ENCODE measurements around the gene FRS2. TPM values are rescaled to one million over a fixed set of nuclear protein-coding genes. Genes with fewer than 3 reads are reported as not detected.

FRS2 gene, protein sequence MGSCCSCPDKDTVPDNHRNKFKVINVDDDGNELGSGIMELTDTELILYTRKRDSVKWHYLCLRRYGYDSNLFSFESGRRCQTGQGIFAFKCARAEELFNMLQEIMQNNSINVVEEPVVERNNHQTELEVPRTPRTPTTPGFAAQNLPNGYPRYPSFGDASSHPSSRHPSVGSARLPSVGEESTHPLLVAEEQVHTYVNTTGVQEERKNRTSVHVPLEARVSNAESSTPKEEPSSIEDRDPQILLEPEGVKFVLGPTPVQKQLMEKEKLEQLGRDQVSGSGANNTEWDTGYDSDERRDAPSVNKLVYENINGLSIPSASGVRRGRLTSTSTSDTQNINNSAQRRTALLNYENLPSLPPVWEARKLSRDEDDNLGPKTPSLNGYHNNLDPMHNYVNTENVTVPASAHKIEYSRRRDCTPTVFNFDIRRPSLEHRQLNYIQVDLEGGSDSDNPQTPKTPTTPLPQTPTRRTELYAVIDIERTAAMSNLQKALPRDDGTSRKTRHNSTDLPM
- total RNA-seq (2012; rRNA removed) = 58.3 and 65.8 TPM in 2 replicates
- polyA plus RNA-seq (2012; rRNA removed) = 12.4 and 13.0 TPM in 2 replicates
- polyA plus RNA-seq (2012; cell fraction: cytosol; rRNA removed) = 2.9 and 5.7 TPM in 2 replicates
- polyA plus RNA-seq (2012; cell fraction: nucleus; rRNA removed; ENCODE audit: low replicate concordance) = 4.4 and 27.1 TPM in 2 replicates
- percentile 95 among the genes with signal in this experiment for Bru-seq, nascent RNA
- percentile 92 among the genes with signal in this experiment for BruChase-seq, experiment 1, labeled RNA remaining after a 6-hour chase
- BruChase-seq, experiment 2, labeled RNA remaining after a 2-hour chase = percentile 95 among the genes with signal in this experiment
- long read RNA-seq, partial matches to known transcripts = 0 of 4 reads
- long read RNA-seq, other reads (novel, unspliced or antisense) = 3 of 4 reads

DNA sequence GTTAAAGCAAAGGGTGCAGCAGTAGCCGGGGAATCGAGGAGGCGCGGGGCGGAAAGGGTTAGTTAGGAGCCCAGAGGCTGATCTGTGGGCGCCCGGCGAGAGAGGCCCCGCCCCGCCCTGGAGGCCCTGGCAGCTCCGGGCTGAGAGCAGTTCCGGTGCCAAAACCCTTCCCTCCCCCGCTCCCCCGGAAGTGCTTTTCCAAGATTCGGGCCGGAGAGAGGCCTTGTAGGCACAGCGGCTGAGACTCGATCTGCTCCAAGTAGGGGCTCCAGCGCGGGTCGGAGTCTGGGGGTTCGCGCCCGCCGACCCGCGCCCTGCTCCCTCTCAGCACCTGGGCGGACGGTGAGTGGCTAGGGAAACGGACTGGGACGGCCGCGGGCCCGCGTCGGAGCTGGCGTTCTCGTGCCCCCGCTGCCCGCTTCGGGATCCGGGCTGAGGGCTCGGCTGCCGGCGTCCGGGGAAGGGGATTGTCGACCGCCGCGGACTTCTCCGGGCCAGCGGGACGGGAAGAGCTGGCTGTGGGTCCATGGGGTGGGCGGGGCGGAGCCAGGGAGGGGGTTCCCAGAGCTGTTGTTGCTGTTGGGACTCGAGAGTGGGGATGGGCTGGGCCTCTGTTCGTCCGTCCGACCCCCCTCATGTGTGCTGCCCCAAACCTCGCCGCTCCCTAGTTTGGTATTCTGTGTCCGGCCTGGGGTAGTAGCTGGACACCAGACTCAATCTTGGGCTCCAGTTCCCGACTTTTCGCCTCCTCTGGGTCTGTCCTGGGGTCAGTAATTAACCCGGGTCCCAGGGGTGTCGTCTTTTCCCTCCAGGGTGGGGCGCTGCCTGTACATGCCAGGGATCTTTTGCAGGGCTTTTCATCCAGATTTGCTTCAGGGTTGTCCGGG is at the start of gene FRS2:
FRS2 (plus strand) TSS at position 200 of the 887 bp plus-strand sequence. CDS start 98,643 bp downstream, outside the sequence.
- peak within 1 kb of the TSS; percentile 87 for H3K4me3 ChIP-seq (ENCODE audit: insufficient read depth, low read depth, low read length)
- WGBS, 2 experiments (ENCODE audit: extremely low coverage in 2 of 2, insufficient read length in 1 of 2) = 1% methylated on average over 45 of the region's 68 CpGs; no CpG with 5 or more reads in 1 of the 2 experiments
- H2AK9ac ChIP-seq (replicated peaks; ENCODE audit: low read depth, low read length, poor library complexity) = peak within 1 kb of the TSS; percentile 98
- H4K8ac ChIP-seq (ENCODE audit: low read depth in 2 of 2, low read length in 2 of 2) = peak within 1 kb of the TSS; percentile 99 to 100
- peak within 1 kb of the TSS; percentile 94 for H3K14ac ChIP-seq (replicated peaks; ENCODE audit: low read depth, low read length)
- CTCF ChIA-PET = interaction anchor here (0.6 to 1.4 kb wide), 4 partner anchors 82 to 101 kb away, joined by 3 to 5 read pairs (median 4); no protein-coding TSS in a partner anchor
- peak within 1 kb of the TSS; percentile 70; the same call in 1 of the 2 replicates for H3K56ac ChIP-seq (ENCODE audit: extremely low read depth, insufficient read depth, low read length)
- H3K9me3 ChIP-seq (ENCODE audit: control insufficient read depth, insufficient read depth, low read length) = no peaks in the 10 kb centered on the region
- peak within 1 kb of the TSS; percentile 94 for H3K23ac ChIP-seq (ENCODE audit: low read depth, low read length)
- peak within 1 kb of the TSS; percentile 94 for H4K91ac ChIP-seq (ENCODE audit: insufficient read depth, low read depth, low read length)
- peak within 1 kb of the TSS; percentile 45; the same call in 2 of the 3 replicates for H2BK15ac ChIP-seq (ENCODE audit: low read depth, low read length)
- H4K20me1 ChIP-seq (ENCODE audit: insufficient read depth, low read length) = peaks cover 38% of the 10 kb centered on the region
- no peaks in the 10 kb centered on the region for H3K36me3 ChIP-seq (ENCODE audit: control insufficient read depth, insufficient read depth, low read length)
- H3K9ac ChIP-seq (ENCODE audit: low read depth, low read length) = peak within 1 kb of the TSS; percentile 92
- H3K4me1 ChIP-seq (ENCODE audit: control insufficient read depth, insufficient read depth, low read length) = peaks cover 9% of the 10 kb centered on the region
- peak within 1 kb of the TSS; percentile 97 for H4K5ac ChIP-seq (ENCODE audit: low read depth, low read length)
- H3K4me2 ChIP-seq (ENCODE audit: low read depth, low read length) = peak within 1 kb of the TSS; percentile 94
- BruUV-seq (replicated peaks) = no TSS peak
- H3K27ac ChIP-seq (ENCODE audit: insufficient read depth, low read length) = peak within 1 kb of the TSS; percentile 90
- peak within 1 kb of the TSS; percentile 83 for H2AK5ac ChIP-seq (ENCODE audit: low read depth, low read length)
- H3K27me3 ChIP-seq (ENCODE audit: control insufficient read depth, insufficient read depth, low read length) = no peaks in the 10 kb centered on the region
- peaks cover 8% of the 10 kb centered on the region; the same call in 1 of the 2 replicates for H3K9me1 ChIP-seq (ENCODE audit: insufficient read depth, low read length)
- ATAC-seq (ENCODE audit: low read depth) (peak; percentile 93), DNase-seq (peak; percentile 86)
- peak within 1 kb of the TSS; percentile 51; the same call in 1 of the 2 replicates for H2BK20ac ChIP-seq (ENCODE audit: low read depth, low read length)
- POLR2A ChIA-PET (ENCODE audit: unreplicated experiment) = no interaction called here
- H3K79me1 ChIP-seq (ENCODE audit: low read depth in 1 of 2, low read length in 2 of 2) = peaks cover 3 to 32% of the 10 kb centered on the region in 2 experiments; a peak in 2 of 4 replicates
- peak within 1 kb of the TSS; percentile 75 for H3K18ac ChIP-seq (ENCODE audit: low read depth, low read length)
- H2AFZ ChIP-seq (replicated peaks; ENCODE audit: low read length, poor library complexity) = peak within 1 kb of the TSS; percentile 95
- dilution Hi-C loops (cut with HindIII; ENCODE audit: low sequenced_read_pairs, unreplicated experiment) (no loop called here), in situ Hi-C loops (cut with MboI; ENCODE audit: low sequenced_read_pairs) (loop anchor here (10.0 kb wide), 1 partner anchor 104 kb away; no protein-coding TSS in a partner anchor), intact Hi-C loops (cut with micrococcal nuclease) (loop anchor here (1.0 to 5.0 kb wide), 3 partner anchors 53 to 100 kb away; no protein-coding TSS in a partner anchor)
- H3K4ac ChIP-seq (ENCODE audit: low read depth, low read length) = peak within 1 kb of the TSS; percentile 88
- peak within 1 kb of the TSS; percentile 67 for H2BK120ac ChIP-seq (ENCODE audit: low read depth, low read length)
- peak within 1 kb of the TSS; percentile 89 for H2BK5ac ChIP-seq (ENCODE audit: low read depth, low read length, poor library complexity, severe bottlenecking)
- TF ChIP-seq MAZ (IDR thresholded peaks at IDR 0.05; ENCODE audit: borderline replicate concordance, low read depth, low read length) = peak; percentile 98
- peak; percentile 59 for TF ChIP-seq RAD21 (IDR thresholded peaks at IDR 0.05; ENCODE audit: low read length)
- TF ChIP-seq, protein P1, sequence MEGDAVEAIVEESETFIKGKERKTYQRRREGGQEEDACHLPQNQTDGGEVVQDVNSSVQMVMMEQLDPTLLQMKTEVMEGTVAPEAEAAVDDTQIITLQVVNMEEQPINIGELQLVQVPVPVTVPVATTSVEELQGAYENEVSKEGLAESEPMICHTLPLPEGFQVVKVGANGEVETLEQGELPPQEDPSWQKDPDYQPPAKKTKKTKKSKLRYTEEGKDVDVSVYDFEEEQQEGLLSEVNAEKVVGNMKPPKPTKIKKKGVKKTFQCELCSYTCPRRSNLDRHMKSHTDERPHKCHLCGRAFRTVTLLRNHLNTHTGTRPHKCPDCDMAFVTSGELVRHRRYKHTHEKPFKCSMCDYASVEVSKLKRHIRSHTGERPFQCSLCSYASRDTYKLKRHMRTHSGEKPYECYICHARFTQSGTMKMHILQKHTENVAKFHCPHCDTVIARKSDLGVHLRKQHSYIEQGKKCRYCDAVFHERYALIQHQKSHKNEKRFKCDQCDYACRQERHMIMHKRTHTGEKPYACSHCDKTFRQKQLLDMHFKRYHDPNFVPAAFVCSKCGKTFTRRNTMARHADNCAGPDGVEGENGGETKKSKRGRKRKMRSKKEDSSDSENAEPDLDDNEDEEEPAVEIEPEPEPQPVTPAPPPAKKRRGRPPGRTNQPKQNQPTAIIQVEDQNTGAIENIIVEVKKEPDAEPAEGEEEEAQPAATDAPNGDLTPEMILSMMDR (conservative IDR thresholded peaks at IDR 0.05; ENCODE audit: low read depth, low read length) = peak; percentile 46
- no peak; the same call in 1 of the 2 replicates for TF ChIP-seq MXI1 (IDR thresholded peaks at IDR 0.05; ENCODE audit: borderline replicate concordance, low read depth, low read length)
- 0 out of 2 replicates have a peak, but pooled peaks have one; percentile 30 for TF ChIP-seq CHD1 (IDR thresholded peaks at IDR 0.05; ENCODE audit: low read depth, low read length)
- TF ChIP-seq POLR2A (IDR thresholded peaks at IDR 0.05; ENCODE audit: low read depth, low read length) = peak; percentile 89
- no peak for TF ChIP-seq NFE2L2 (IDR thresholded peaks at IDR 0.05; ENCODE audit: low read depth, low read length)
- TF ChIP-seq SMC3 (IDR thresholded peaks at IDR 0.05; ENCODE audit: low read depth, low read length) = peak; percentile 42
- TF ChIP-seq, protein P2, sequence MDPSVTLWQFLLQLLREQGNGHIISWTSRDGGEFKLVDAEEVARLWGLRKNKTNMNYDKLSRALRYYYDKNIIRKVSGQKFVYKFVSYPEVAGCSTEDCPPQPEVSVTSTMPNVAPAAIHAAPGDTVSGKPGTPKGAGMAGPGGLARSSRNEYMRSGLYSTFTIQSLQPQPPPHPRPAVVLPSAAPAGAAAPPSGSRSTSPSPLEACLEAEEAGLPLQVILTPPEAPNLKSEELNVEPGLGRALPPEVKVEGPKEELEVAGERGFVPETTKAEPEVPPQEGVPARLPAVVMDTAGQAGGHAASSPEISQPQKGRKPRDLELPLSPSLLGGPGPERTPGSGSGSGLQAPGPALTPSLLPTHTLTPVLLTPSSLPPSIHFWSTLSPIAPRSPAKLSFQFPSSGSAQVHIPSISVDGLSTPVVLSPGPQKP (IDR thresholded peaks at IDR 0.05; ENCODE audit: borderline replicate concordance, low read depth, low read length) = no peak
